ENCODE measurements around the gene TMEM250. TPM values are rescaled to one million over a fixed set of nuclear protein-coding genes. Genes with fewer than 3 reads are reported as not detected.

The TMEM250 gene
- total RNA-seq, 4 donors from 2014 or later, result 34.3 to 59.4 (median 43.4) TPM

- DNase-seq, result no peak
- peaks cover 8 to 26% (median 13%) of the 10 kb centered on the region in 3 donors for H3K4me1 ChIP-seq
- H3K4me3 ChIP-seq, result no peak overlapping the region
- H3K9me3 ChIP-seq, result no peaks in the 10 kb centered on the region
- H3K27me3 ChIP-seq, result peaks cover 3 to 92% (median 26%) of the 10 kb centered on the region in 4 donors
- TF ChIP-seq POLR2A (IDR thresholded peaks at IDR 0.05) (no peak), CTCF (IDR thresholded peaks at IDR 0.05) (no peak)
- no peaks in the 10 kb centered on the region for H3K36me3 ChIP-seq
- WGBS, 2 donors, result 71 to 74% methylated on average over 16 to 17 of the region's 33 CpGs
- no peak overlapping the region for H3K27ac ChIP-seq
- intact Hi-C loops (cut with DNase I), result no loop called here
These were observed 17.7 kb upstream of the TMEM250 start for GRCh38 chr9:136136127-136136925.

DNA sequence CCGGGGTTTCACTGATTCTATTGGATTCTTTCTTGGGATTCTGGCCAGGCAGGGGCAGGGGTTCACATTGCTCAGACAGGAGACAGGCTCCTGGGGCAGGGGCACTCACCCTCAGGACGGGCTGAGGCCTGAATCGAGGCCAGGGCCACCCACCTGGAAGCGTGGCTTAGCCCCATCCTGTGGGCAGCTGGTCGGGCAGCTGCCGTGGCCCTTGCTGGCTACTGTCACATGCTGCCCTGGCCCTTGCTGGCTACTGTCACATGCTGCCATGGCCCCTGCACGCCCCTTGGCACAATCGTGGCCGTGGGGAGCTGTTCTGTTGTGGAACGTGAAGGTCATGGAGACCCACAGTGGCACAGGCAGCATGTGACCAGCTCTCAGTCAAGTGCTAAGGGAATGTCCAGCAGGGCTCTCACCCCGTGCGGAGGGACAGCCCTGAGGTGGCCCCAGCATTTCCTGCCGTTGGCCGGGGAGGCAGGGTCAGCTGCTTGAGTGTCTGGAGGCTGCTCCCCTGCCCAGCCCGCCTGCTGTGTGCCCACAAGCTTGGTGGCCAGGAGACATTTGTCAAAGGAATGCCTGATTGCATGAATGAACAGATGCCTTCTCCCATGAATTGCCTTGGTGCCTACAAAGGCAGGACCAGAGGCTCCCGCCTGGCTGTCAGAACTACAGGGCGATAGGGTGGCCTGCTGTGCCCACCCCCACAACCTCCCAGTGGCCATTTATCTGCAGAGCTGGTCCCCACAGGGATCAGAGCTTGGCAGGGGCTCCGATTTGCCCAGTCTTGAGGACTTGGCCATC is 16.9 kb upstream of the TMEM250 start:
- peaks cover 3 to 96% (median 26%) of the 10 kb centered on the region in 4 donors for H3K27me3 ChIP-seq
- no peak for TF ChIP-seq CTCF (IDR thresholded peaks at IDR 0.05)
- no peak for TF ChIP-seq POLR2A (IDR thresholded peaks at IDR 0.05)
- H3K4me1 ChIP-seq, result peaks cover 8 to 21% (median 13%) of the 10 kb centered on the region in 3 donors
- H3K4me3 ChIP-seq, result no peak overlapping the region
- H3K36me3 ChIP-seq, result no peaks in the 10 kb centered on the region
- WGBS, 2 donors, result 40 to 58% methylated on average over 1 to 3 of the region's 18 CpGs
- no peak overlapping the region for H3K27ac ChIP-seq
- no peaks in the 10 kb centered on the region for H3K9me3 ChIP-seq
- intact Hi-C loops (cut with DNase I), result no loop called here
- DNase-seq, result no peak

DNA sequence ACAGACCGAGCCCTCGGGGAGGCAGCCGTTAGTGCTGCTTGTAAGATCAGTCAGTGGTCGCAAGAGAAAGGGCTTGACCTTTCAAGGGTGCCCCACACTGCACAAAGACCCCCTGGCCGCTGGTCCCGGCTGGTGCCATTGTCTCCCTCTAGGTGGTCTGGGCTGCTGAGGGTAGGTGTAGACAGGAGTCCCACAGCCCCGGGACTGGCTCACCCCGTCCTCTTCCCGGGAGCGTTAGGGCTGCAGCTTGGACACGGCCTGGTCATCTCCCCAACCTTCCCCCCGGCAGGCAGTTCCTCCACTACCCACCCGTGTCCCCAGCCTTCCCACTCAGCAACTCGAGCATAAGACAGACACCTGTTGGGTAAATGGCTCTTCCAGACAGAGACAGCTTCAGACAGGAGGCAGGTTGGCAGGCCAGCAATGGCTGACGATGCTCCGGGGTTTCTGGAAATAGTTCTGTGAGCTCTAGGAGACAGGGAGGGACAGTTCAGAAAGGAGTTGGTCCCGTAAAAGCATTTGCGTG is 15.3 kb upstream of the TMEM250 start:
- H3K36me3 ChIP-seq, result no peaks in the 10 kb centered on the region
- H3K4me3 ChIP-seq, result no peak overlapping the region
- intact Hi-C loops (cut with DNase I), result no loop called here
- TF ChIP-seq POLR2A (IDR thresholded peaks at IDR 0.05), result no peak
- TF ChIP-seq CTCF (IDR thresholded peaks at IDR 0.05), result no peak
- WGBS, 2 donors, result 22 to 26% methylated on average over 6 of the region's 18 CpGs
- H3K4me1 ChIP-seq, result peaks cover 8 to 21% (median 13%) of the 10 kb centered on the region in 3 donors
- peaks cover 3 to 100% (median 26%) of the 10 kb centered on the region in 4 donors for H3K27me3 ChIP-seq
- no peak for DNase-seq
- H3K9me3 ChIP-seq, result no peaks in the 10 kb centered on the region
- no peak overlapping the region for H3K27ac ChIP-seq

GRCh38 chr9:136133191-136133958 is 14.7 kb upstream of the TMEM250 start:
- TF ChIP-seq CTCF (IDR thresholded peaks at IDR 0.05) (peak in 3 of 6 experiments; percentile 22 to 40 (median 22)), POLR2A (IDR thresholded peaks at IDR 0.05) (no peak)
- intact Hi-C loops (cut with DNase I), result no loop called here
- peak overlapping the region in 3 of 4 donors; percentile 10 to 62 (median 36) for H3K4me3 ChIP-seq
- no peak for DNase-seq
- H3K36me3 ChIP-seq, result no peaks in the 10 kb centered on the region
- peaks cover 3 to 100% (median 26%) of the 10 kb centered on the region in 4 donors for H3K27me3 ChIP-seq
- H3K4me1 ChIP-seq, result peaks cover 8 to 21% (median 13%) of the 10 kb centered on the region in 3 donors
- WGBS, 2 donors, result 4 to 8% methylated on average over 17 to 19 of the region's 69 CpGs
- no peaks in the 10 kb centered on the region for H3K9me3 ChIP-seq
- no peak overlapping the region for H3K27ac ChIP-seq
